ENCODE results near the gene PRKCZ.

PRKCZ gene

GRCh38 chr1:2031546-2032540 is 18.4 kb upstream of the PRKCZ start:
- H3K4me3 ChIP-seq (ENCODE audit: low read length), result no peak overlapping the region
- TF ChIP-seq ZNF274 (IDR thresholded peaks at IDR 0.05; ENCODE audit: low read depth, low read length), result no peak

DNA sequence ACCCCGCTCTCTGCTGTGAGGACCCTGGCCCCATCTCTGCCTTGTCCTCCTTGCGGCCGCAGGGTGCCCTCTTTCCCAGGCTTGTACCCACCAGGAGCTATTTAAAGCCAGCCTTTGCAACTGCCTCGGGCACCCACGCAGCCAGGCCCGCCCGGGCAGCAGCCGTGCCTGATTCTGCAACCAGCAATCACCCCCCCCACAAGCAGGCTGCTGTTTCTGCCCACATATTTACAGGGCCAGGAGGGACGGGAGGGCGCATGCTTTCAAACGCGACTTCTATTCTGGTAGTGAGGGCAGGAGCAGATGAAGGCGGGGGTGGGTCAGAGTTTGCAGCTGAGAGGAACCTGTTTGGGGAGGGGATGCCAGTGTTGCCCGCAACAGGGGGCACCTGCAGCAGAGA is 17.5 kb upstream of the PRKCZ start:
- no peak for TF ChIP-seq ZNF274 (IDR thresholded peaks at IDR 0.05; ENCODE audit: low read depth, low read length)
- no peak overlapping the region for H3K4me3 ChIP-seq (ENCODE audit: low read length)

- H3K4me3 ChIP-seq (ENCODE audit: low read length), result no peak overlapping the region
- TF ChIP-seq ZNF274 (IDR thresholded peaks at IDR 0.05; ENCODE audit: low read depth, low read length), result no peak
These were observed 17.0 kb upstream of the PRKCZ start for GRCh38 chr1:2033165-2033564.

DNA sequence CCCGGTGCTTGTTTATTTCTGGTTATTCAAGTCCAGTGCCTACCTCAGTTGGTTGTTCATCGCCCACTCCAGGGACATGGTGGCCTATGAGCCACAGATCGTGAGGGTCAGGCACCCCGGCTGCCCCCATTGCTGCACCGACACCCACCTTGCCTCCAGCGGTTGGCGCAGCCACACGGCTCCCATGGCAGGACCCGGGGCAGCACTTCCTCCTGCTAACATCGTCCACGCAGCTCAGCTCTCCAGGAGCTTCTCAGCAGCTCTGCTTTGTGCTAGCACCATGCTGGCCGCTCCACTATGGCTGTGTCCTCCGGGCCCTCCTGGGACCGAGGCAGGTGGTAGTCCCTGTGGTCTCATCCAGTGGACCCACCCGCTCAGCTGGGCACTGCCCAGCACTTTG is 13.9 kb upstream of the PRKCZ start:
- TF ChIP-seq ZNF274 (IDR thresholded peaks at IDR 0.05; ENCODE audit: low read depth, low read length), result no peak
- no peak overlapping the region for H3K4me3 ChIP-seq (ENCODE audit: low read length)

DNA sequence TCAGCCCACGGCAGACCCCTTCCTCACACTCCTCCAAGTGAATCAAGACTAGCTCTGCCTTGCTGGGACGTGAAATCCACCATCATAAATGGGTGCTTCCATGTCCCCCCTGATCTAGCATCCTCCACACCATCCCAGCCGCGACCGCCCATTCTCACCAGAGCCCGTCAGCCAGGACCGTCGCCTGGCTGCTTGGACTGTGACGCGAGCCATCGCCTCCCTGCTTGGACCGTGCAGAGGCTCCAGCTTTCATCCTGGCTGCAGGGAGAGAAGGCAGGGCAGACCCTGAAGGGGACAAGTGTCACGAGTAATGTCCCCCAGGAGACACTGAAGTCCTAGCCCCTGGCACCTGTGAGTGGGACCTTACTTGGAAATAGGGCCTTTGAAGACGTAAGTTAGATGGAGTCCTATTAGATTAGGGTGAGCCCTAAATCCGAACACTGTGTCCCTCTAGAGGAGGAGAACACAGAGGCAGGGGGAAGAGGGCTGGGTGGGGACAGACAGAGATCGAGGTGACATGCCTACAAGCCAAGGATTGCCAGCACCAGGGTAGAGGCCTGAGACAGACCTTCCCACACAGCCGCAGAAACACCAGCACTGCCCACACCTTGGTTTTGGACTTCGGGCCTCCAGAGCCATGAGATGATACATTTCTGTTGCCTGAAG is 12.8 kb upstream of the PRKCZ start:
- H3K4me3 ChIP-seq (ENCODE audit: low read length), result no peak overlapping the region
- TF ChIP-seq ZNF274 (IDR thresholded peaks at IDR 0.05; ENCODE audit: low read depth, low read length), result no peak

- TF ChIP-seq ZNF274 (IDR thresholded peaks at IDR 0.05; ENCODE audit: low read depth, low read length), result no peak
- H3K4me3 ChIP-seq (ENCODE audit: low read length), result no peak overlapping the region
These were observed 12.0 kb upstream of the PRKCZ start for GRCh38 chr1:2038229-2038628.

- H3K4me3 ChIP-seq (ENCODE audit: low read length), result no peak overlapping the region
- TF ChIP-seq ZNF274 (IDR thresholded peaks at IDR 0.05; ENCODE audit: low read depth, low read length), result no peak
These were observed 11.0 kb upstream of the PRKCZ start for GRCh38 chr1:2039251-2039650.

GRCh38 chr1:2041305-2041704 is 8.9 kb upstream of the PRKCZ start:
- TF ChIP-seq ZNF274 (IDR thresholded peaks at IDR 0.05; ENCODE audit: low read depth, low read length), result no peak

DNA sequence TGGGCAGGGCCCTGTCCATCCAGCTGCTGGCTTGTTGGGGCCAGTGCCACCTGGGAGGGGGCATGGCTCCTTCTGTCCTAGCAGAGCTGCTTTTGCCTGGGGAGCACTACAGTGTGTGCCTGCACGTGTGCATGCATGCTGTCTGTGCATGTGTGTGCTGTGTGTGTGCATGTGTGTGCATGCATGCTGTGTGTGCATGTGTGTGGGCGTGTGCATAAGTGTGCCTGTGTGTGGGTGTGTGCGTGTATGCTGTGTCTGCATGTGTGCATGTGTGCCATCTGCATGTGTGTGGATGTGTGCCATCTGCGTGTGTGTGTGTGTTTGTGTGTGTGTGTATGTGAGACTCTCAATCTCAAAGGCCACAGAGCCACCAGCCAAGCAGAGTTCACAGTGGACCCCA is 8.3 kb upstream of the PRKCZ start:
- H3K4me3 ChIP-seq (ENCODE audit: low read length), result no peak overlapping the region
- TF ChIP-seq ZNF274 (IDR thresholded peaks at IDR 0.05; ENCODE audit: low read depth, low read length), result no peak

More at GRCh38 chr1:2041305-2041704, 8.9 kb upstream of the PRKCZ start:
- H3K4me3 ChIP-seq (ENCODE audit: low read length), result no peak overlapping the region

DNA sequence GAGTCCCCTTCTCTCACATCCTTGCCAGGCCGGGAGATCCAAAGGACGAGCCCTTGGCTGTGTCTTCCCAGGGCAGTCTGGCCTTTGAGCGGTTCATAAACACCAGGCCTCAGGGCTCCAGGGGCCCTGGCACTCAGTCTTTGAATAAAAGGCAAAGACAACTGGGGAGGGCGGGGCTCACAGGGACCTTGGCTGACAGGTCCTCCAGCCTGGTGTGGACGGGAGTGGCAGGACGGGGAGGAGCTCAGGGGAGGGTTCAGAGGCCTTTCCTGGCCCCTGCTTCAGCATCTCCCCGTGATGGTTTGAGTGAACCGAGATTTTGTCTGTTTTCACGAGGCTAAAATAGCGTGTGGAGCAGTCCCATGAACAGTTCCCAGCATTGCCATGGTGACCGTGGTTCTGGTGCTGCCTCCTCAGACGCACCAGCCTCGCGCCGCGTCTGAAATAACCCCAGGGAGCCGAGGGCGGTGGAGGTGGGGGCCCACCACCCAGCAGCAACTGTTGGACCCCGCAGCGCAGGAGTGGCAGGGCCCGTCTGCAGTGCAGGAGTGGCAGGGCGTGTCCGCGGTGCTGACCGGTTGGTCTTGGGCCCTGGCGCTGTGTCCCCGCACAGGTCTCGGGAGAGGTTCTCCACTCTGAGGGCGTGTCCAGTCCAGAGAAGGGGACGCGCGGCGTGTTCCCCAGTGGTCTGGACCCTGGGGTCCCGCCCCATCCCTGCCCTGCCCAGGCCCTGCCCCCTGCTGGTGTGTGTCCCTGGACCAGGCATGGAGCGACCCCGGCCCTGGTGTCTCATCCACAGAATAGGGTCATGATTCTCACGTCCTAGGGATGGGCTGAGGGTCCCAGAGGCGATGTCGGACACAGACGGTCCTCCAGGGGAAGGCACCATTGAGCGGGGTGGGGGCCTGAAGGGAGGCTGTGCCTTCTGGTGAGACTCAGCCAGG is 7.1 kb upstream of the PRKCZ start:
- TF ChIP-seq ZNF274 (IDR thresholded peaks at IDR 0.05; ENCODE audit: low read depth, low read length), result no peak
- no peak overlapping the region for H3K4me3 ChIP-seq (ENCODE audit: low read length)

- no peak for TF ChIP-seq ZNF274 (IDR thresholded peaks at IDR 0.05; ENCODE audit: low read depth, low read length)
- no peak overlapping the region for H3K4me3 ChIP-seq (ENCODE audit: low read length)
These were observed 6.3 kb upstream of the PRKCZ start for GRCh38 chr1:2043886-2044285.

GRCh38 chr1:2044510-2045319 is 5.5 kb upstream of the PRKCZ start:
- no peak overlapping the region for H3K4me3 ChIP-seq (ENCODE audit: low read length)
- TF ChIP-seq ZNF274 (IDR thresholded peaks at IDR 0.05; ENCODE audit: low read depth, low read length), result no peak

GRCh38 chr1:2045468-2046173 is 4.6 kb upstream of the PRKCZ start:
- H3K4me3 ChIP-seq (ENCODE audit: low read length), result no peak overlapping the region
- TF ChIP-seq ZNF274 (IDR thresholded peaks at IDR 0.05; ENCODE audit: low read depth, low read length), result no peak

Data from GM08714 (cell line).